Vagina (tissue), 2 donors: ENCODE data around the gene SNTA1. TPM values are rescaled to one million over a fixed set of nuclear protein-coding genes. Genes with fewer than 3 reads are reported as not detected.

ENCODE experiments used
- DNase-seq, 2 donors: peaks; one replicate each; pipeline ENCODE4 v3.0.0-alpha.2; 2017; ENCODE audit errors: extremely low spot score in 2 of 2
- H3K27ac ChIP-seq: fragments of 200-600 bp; sonication (generic); one replicate; pipeline ENCODE4 v1.5.1; 2019
- H3K27me3 ChIP-seq: fragments of 200-600 bp; sonication (generic); one replicate; pipeline ENCODE4 v1.5.1; 2019
- H3K36me3 ChIP-seq, 2 donors: fragments of 200-600 bp; sonication (generic); one replicate each; pipeline ENCODE4 v1.5.1; 2017 to 2019
- H3K4me1 ChIP-seq: fragments of 200-600 bp; sonication (generic); one replicate; pipeline ENCODE4 v1.5.1; 2019
- H3K4me3 ChIP-seq, 2 donors: fragments of 200-600 bp; sonication (generic); 1 replicate in 1 of 2; 2 replicates in 1 of 2; pipeline ENCODE4 v1.5.1; 2016 to 2019
- H3K9me3 ChIP-seq: fragments of 200-600 bp; sonication (generic); one replicate; pipeline ENCODE4 v1.5.1; 2019
- POLR2A ChIP-seq, 2 donors: fragments of 450-650 bp; IDR thresholded peaks; one replicate each; pipeline ENCODE4 v1.6.1; 2017; ENCODE audit warnings: antibody characterized with exemption in 2 of 2, mild to moderate bottlenecking in 2 of 2, moderate library complexity in 2 of 2
- POLR2AphosphoS5 ChIP-seq, 2 donors: sonication (generic); formaldehyde crosslinking; IDR thresholded peaks; one replicate each; pipeline ENCODE4 v1.9.0; 2017; ENCODE audit warnings: antibody characterized with exemption in 2 of 2, mild to moderate bottlenecking in 2 of 2, low read depth in 1 of 2; ENCODE audit not compliant: insufficient read depth in 1 of 2
- intact Hi-C: fragments of 100-400 bp; cut with DNase I; formaldehyde crosslinking; loops from one replicate; pipeline ENCODE4 v1.15.1; 2023
- total RNA-seq: library from RNA; depleted of rRNA; stranded (reverse); fragments of >200 nt; gene quantifications from one replicate; pipeline ENCODE4 v1.2.3, GENCODE V29; 2016
- TF ChIP-seq, protein P1 (sequence below), 3 experiments: fragments of 450-650 bp in 2 of 3; fragments of 200-600 bp in 1 of 3; sonication (generic) in 1 of 3; IDR thresholded peaks; one replicate each; pipeline ENCODE4 v1.5.1; 2017 to 2019; ENCODE audit warnings: antibody characterized with exemption in 3 of 3, mild to moderate bottlenecking in 2 of 3, moderate library complexity in 2 of 3

SNTA1 gene
- total RNA-seq, 1 donor from 2014 or later, result 23.8 TPM

DNA sequence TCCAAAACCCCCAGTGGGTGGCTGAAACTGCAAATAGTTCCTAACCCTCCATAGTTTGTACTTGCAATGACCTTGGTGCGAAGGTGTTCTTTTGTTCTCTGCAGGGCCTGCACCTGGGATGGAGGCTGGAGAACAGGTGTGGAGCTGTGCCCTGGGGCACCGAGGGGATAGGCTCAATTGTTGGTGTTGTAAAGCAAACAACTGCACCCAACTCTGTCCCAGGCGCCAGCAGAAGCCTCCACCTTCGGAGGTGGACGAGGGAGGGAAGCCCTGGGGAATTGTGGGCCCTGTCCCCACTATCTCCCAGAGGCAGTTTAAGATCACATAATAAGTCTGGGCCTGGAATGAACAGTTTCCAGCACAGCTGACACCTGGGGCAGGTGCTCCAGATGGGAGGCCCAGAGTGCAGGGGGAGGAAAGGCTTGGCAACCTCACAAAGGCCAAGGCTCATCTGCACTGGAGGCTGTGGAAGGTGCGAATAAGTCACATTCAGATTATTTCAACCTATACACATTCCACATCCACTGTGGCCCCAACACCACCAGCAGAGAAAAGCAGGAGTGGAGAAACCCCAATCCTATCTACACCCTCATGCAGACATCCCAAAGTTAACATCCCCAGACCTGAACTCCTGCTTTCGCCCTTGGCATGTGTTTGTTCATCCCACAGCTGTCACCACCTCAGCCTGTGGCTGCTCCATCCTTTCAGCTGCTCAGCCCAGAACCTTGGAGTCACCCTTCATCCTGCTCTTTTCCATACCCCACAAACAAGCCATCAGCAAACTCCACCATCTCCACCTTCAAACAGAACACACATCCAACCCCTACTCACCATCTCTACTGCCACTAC, 34.0 kb upstream of the SNTA1 start:
- no peak for TF ChIP-seq POLR2AphosphoS5 (IDR thresholded peaks at IDR 0.05; ENCODE audit: insufficient read depth in 1 of 2, low read depth in 1 of 2)
- TF ChIP-seq, protein P1, sequence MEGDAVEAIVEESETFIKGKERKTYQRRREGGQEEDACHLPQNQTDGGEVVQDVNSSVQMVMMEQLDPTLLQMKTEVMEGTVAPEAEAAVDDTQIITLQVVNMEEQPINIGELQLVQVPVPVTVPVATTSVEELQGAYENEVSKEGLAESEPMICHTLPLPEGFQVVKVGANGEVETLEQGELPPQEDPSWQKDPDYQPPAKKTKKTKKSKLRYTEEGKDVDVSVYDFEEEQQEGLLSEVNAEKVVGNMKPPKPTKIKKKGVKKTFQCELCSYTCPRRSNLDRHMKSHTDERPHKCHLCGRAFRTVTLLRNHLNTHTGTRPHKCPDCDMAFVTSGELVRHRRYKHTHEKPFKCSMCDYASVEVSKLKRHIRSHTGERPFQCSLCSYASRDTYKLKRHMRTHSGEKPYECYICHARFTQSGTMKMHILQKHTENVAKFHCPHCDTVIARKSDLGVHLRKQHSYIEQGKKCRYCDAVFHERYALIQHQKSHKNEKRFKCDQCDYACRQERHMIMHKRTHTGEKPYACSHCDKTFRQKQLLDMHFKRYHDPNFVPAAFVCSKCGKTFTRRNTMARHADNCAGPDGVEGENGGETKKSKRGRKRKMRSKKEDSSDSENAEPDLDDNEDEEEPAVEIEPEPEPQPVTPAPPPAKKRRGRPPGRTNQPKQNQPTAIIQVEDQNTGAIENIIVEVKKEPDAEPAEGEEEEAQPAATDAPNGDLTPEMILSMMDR (IDR thresholded peaks at IDR 0.05), result no peak
- TF ChIP-seq POLR2A (IDR thresholded peaks at IDR 0.05), result no peak
- H3K36me3 ChIP-seq, result no peaks in the 10 kb centered on the region
- peaks cover 4% of the 10 kb centered on the region for H3K4me1 ChIP-seq
- DNase-seq, result no peak
- H3K27ac ChIP-seq, result no peak overlapping the region
- H3K9me3 ChIP-seq, result no peaks in the 10 kb centered on the region
- intact Hi-C loops, result loop anchor here (10.0 kb wide), 1 partner anchor 177 kb away; no protein-coding TSS in a partner anchor
- no peaks in the 10 kb centered on the region for H3K27me3 ChIP-seq
- no peak overlapping the region for H3K4me3 ChIP-seq

DNA sequence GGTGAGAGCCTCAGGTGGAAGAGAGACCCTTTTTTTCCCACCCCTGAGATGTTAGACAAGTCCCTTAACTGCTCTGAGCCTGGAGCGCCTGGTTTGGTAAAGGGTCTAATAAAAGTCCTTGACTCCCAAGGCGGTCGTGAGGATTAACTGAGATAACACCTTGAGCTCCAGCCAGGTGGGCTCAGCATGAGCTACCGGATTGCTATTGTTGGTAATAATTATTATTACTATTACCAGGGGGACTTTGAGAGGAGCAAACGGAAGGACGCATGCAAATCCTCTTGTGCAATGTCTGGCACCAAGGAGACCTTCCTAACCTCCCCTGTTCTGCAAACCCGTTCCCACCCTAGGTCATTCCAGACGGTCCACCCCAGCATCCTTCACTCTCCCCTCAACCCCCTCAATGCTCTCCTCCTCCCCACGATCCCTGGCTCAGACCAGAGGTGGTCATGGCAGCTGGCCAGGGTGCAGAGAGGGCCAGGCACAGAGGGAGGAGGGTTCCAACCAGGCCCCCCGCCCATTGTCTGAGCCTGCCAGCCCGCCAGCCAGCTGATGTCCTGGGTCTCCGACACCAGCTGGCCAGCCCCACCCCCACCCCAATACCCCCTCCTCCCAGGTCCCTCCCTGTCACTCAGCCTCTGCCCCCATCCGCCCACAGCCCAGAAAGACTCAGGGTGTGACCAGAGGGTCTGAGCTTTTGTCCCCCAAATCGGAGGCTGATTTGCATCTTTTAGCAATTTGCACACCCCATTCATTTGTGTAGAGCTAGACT, 32.0 kb upstream of the SNTA1 start:
- H3K27ac ChIP-seq, result no peak overlapping the region
- intact Hi-C loops, result loop anchor here (10.0 kb wide), 1 partner anchor 179 kb away; no protein-coding TSS in a partner anchor

DNA sequence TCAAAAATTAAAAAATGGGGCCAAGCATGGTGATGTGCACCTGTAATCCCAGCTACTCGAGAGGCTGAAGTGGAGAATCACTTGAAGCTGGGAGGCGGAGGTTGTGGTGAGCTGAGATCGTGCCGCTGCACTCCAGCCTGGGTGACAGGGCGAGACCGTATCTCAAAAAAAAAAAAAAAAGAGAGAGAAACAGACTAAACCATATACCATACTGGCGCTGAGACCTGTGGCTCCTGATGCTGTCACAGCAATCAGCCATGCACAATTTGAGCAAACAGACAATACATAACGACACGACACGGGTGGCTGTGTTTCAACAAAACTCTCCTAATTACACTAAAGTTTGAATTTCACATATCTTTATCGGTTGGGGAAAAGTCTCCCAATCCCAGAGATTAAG, 31.4 kb upstream of the SNTA1 start:
- no peaks in the 10 kb centered on the region for H3K9me3 ChIP-seq
- no peaks in the 10 kb centered on the region for H3K27me3 ChIP-seq
- no peak overlapping the region for H3K27ac ChIP-seq
- no peak for TF ChIP-seq POLR2A (IDR thresholded peaks at IDR 0.05)
- TF ChIP-seq POLR2AphosphoS5 (IDR thresholded peaks at IDR 0.05; ENCODE audit: insufficient read depth in 1 of 2, low read depth in 1 of 2), result no peak
- TF ChIP-seq, protein P1 (IDR thresholded peaks at IDR 0.05), result no peak
- H3K4me1 ChIP-seq, result peaks cover 4% of the 10 kb centered on the region
- DNase-seq, result no peak
- intact Hi-C loops, result loop anchor here (10.0 kb wide), 1 partner anchor 180 kb away; no protein-coding TSS in a partner anchor
- no peak overlapping the region for H3K4me3 ChIP-seq
- no peaks in the 10 kb centered on the region for H3K36me3 ChIP-seq

More for the DNA sequence above, 32.0 kb upstream of the SNTA1 start:
- Histone ChIP-seq H3K36me3 (no peaks in the 10 kb centered on the region), H3K9me3 (no peaks in the 10 kb centered on the region), H3K4me1 (peaks cover 4% of the 10 kb centered on the region), H3K4me3 (no peak overlapping the region), H3K27me3 (no peaks in the 10 kb centered on the region)
- DNase-seq, result no peak
- no peak for TF ChIP-seq POLR2AphosphoS5 (IDR thresholded peaks at IDR 0.05; ENCODE audit: insufficient read depth in 1 of 2, low read depth in 1 of 2)
- no peak for TF ChIP-seq POLR2A (IDR thresholded peaks at IDR 0.05)
- TF ChIP-seq, protein P1 (IDR thresholded peaks at IDR 0.05), result no peak

GRCh38 chr20:33474097-33474873, 30.7 kb upstream of the SNTA1 start:
- H3K27me3 ChIP-seq, result no peaks in the 10 kb centered on the region
- H3K4me1 ChIP-seq, result peaks cover 4% of the 10 kb centered on the region
- intact Hi-C loops, result loop anchor here (10.0 kb wide), 1 partner anchor 181 kb away; no protein-coding TSS in a partner anchor
- H3K9me3 ChIP-seq, result no peaks in the 10 kb centered on the region
- DNase-seq, result no peak
- TF ChIP-seq, protein P1 (IDR thresholded peaks at IDR 0.05), result no peak
- no peak for TF ChIP-seq POLR2A (IDR thresholded peaks at IDR 0.05)
- TF ChIP-seq POLR2AphosphoS5 (IDR thresholded peaks at IDR 0.05; ENCODE audit: insufficient read depth in 1 of 2, low read depth in 1 of 2), result no peak
- H3K36me3 ChIP-seq, result no peaks in the 10 kb centered on the region
- no peak overlapping the region for H3K27ac ChIP-seq
- no peak overlapping the region for H3K4me3 ChIP-seq
